Panc1 (cell line): Measurements from ENCODE around the gene CCDC68. TPM values are rescaled to one million over a fixed set of nuclear protein-coding genes. Genes with fewer than 3 reads are reported as not detected.

ENCODE experiments used
- ATAC-seq: fragments of 200-7000 bp; cut with Tn5 transposase; 2 replicates; pipeline ENCODE4 v1.9.1; 2020; ENCODE audit warnings: mild to moderate bottlenecking, moderate library complexity
- BruUV-seq: library from RNA; stranded (reverse); fragments of 400-500 nt; replicated peaks from 2 replicates; lab custom pipeline; 2021; lab: Mats Ljungman, UMichigan
- CTCF ChIA-PET: fragments of 300-600 bp; sonication (Branson Sonifier 250); formaldehyde crosslinking; loops from one replicate; lab custom pipeline; 2022; ENCODE audit warnings: antibody characterized with exemption; lab: Charles Lee
- POLR2A ChIA-PET: fragments of 300-600 bp; sonication (Branson Sonifier 250); formaldehyde crosslinking; loops from one replicate; lab custom pipeline; 2022; ENCODE audit warnings: antibody characterized with exemption; lab: Charles Lee
- DNase-seq: peaks from one replicate; pipeline ENCODE4 v3.0.0-alpha.2; 2010; ENCODE audit warnings: low read depth, low spot score
- H3K27ac ChIP-seq: 2 replicates; pipeline ENCODE4 v1.5.1; 2011; ENCODE audit warnings: mild to moderate bottlenecking, low read length, inconsistent platforms
- H3K27me3 ChIP-seq: fragments of 200-500 bp; sonication (Bioruptor generic); 2 replicates; pipeline ENCODE4 v1.6.0; 2014; ENCODE audit warnings: low read length, inconsistent platforms; ENCODE audit not compliant: control insufficient read depth, insufficient read depth
- H3K36me3 ChIP-seq: fragments of 200-500 bp; sonication (Bioruptor generic); 2 replicates; pipeline ENCODE4 v1.5.1; 2014; ENCODE audit warnings: inconsistent platforms, mild to moderate bottlenecking, low read length, moderate library complexity; ENCODE audit not compliant: control insufficient read depth, insufficient read depth
- H3K4me1 ChIP-seq: 2 replicates; pipeline ENCODE4 v1.5.1; 2011; ENCODE audit warnings: inconsistent platforms, mild to moderate bottlenecking, low read length, moderate library complexity; ENCODE audit not compliant: control insufficient read depth, insufficient read depth
- H3K4me3 ChIP-seq, 2 experiments: 2 replicates each; pipeline ENCODE4 v1.5.1; 2011 to 2012; ENCODE audit warnings: low read depth in 2 of 2, low read length in 2 of 2, mild to moderate bottlenecking in 2 of 2, inconsistent platforms in 1 of 2, moderate library complexity in 1 of 2
- H3K9me3 ChIP-seq: fragments of 200-500 bp; sonication (Bioruptor generic); 2 replicates; pipeline ENCODE4 v1.5.1; 2014; ENCODE audit warnings: low read depth, mild to moderate bottlenecking, inconsistent platforms, low read length, moderate library complexity; ENCODE audit not compliant: control insufficient read depth, insufficient read depth
- POLR2AphosphoS5 ChIP-seq: IDR thresholded peaks from 2 replicates; pipeline ENCODE4 v1.6.1; 2012; ENCODE audit warnings: mild to moderate bottlenecking, low read depth, low read length, moderate library complexity
- REST ChIP-seq, 2 experiments: IDR thresholded peaks; 2 replicates each; pipeline ENCODE4 v1.6.1; 2011 to 2012; ENCODE audit warnings: low read depth in 2 of 2, control low read depth in 1 of 2, low read length in 1 of 2, mild to moderate bottlenecking in 1 of 2, moderate library complexity in 1 of 2; ENCODE audit not compliant: insufficient read depth in 1 of 2
- SIN3A ChIP-seq: IDR thresholded peaks from 2 replicates; pipeline ENCODE4 v1.6.1; 2012; ENCODE audit warnings: low read depth, mild to moderate bottlenecking, low read length, moderate library complexity, borderline replicate concordance; ENCODE audit not compliant: insufficient read depth
- TCF7L2 ChIP-seq: IDR thresholded peaks from 2 replicates; pipeline ENCODE4 v1.6.1; 2011; ENCODE audit warnings: mild to moderate bottlenecking, low read depth, low read length, inconsistent platforms
- in situ Hi-C: cut with HindIII; loops from 2 replicates; pipeline ENCODE4 v1.10.0; 2016; ENCODE audit warnings: low sequenced_read_pairs, low pct_unique_long_range_greater_than_20kb
- intact Hi-C: fragments of 100-400 bp; cut with micrococcal nuclease; formaldehyde crosslinking; loops from one replicate; pipeline ENCODE4 v1.10.0; 2022; ENCODE audit not compliant: unreplicated experiment
- total RNA-seq: library from RNA; stranded (reverse); gene quantifications from one replicate; pipeline ENCODE4 v1.2.1, GENCODE V29; 2021; ENCODE audit not compliant: unreplicated experiment
- TF ChIP-seq, protein P1 (sequence below): fragments of 450-650 bp; IDR thresholded peaks from 2 replicates; pipeline ENCODE4 v1.5.1; 2017; ENCODE audit warnings: mild to moderate bottlenecking

The CCDC68 gene
- total RNA-seq, 1 experiment from 2014 or later, result 0.41 TPM

GRCh38 chr18:54911551-54911950, 47.7 kb downstream of the CCDC68 start:
- BruUV-seq, result no TSS peak
- no peak for TF ChIP-seq TCF7L2
- TF ChIP-seq REST (IDR thresholded peaks at IDR 0.05; ENCODE audit: insufficient read depth in 1 of 2, low read depth in 2 of 2, low read length in 1 of 2), result no peak
- TF ChIP-seq, protein P1, sequence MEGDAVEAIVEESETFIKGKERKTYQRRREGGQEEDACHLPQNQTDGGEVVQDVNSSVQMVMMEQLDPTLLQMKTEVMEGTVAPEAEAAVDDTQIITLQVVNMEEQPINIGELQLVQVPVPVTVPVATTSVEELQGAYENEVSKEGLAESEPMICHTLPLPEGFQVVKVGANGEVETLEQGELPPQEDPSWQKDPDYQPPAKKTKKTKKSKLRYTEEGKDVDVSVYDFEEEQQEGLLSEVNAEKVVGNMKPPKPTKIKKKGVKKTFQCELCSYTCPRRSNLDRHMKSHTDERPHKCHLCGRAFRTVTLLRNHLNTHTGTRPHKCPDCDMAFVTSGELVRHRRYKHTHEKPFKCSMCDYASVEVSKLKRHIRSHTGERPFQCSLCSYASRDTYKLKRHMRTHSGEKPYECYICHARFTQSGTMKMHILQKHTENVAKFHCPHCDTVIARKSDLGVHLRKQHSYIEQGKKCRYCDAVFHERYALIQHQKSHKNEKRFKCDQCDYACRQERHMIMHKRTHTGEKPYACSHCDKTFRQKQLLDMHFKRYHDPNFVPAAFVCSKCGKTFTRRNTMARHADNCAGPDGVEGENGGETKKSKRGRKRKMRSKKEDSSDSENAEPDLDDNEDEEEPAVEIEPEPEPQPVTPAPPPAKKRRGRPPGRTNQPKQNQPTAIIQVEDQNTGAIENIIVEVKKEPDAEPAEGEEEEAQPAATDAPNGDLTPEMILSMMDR, result no peak
- no peak for TF ChIP-seq POLR2AphosphoS5
- TF ChIP-seq SIN3A, result no peak
- Histone ChIP-seq H3K4me3 (no peak overlapping the region), H3K4me1 (no peaks in the 10 kb centered on the region), H3K27ac (no peak overlapping the region), H3K9me3 (no peaks in the 10 kb centered on the region), H3K27me3 (no peaks in the 10 kb centered on the region), H3K36me3 (no peaks in the 10 kb centered on the region)
- ChIA-PET POLR2A (no interaction called here), CTCF (no interaction called here)
- ATAC-seq (no peak), DNase-seq (no peak)
- in situ Hi-C loops, result no loop called here
- intact Hi-C loops, result no loop called here

DNA sequence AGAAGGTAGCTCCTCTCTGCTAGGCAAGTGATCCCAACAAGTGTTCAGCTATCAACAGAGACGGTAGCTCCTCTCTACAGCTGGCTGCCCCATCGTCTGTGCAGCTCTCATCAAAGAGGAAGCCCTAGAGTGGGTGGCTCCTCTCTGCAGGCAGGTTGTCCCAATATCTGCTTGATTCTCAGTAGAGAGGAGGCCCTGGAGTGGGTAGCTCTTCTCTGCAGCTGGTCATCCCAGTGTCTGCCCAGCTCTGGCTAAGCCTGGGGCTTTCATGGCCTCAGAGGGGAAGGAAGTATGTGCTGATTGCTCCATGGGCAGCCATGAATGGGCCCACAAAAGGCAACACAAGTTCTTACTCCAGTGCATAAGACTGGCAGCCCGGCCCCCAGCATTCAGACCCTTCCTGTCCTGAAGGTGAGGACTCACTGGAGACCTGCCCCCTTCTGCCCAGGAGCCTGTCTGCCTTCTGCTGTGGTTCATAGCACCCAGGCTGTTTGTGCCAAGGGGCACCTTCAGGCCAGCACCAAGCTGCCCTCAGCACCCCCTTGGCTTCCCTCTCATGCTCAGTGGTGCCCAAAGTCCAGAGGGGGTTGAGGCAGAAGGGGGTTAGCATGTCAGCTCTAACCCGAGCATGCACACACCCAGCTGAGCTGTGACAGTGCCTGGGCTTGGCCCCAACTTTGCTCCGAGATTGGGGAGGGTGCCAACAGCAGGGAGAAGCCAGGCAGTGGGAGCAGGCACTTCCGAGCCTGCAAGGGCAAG, 48.9 kb downstream of the CCDC68 start:
- TF ChIP-seq SIN3A (no peak), POLR2AphosphoS5 (no peak), TCF7L2 (no peak), REST (IDR thresholded peaks at IDR 0.05; ENCODE audit: insufficient read depth in 1 of 2, low read depth in 2 of 2, low read length in 1 of 2) (no peak)
- TF ChIP-seq, protein P1, result no peak
- H3K27me3 ChIP-seq, result no peaks in the 10 kb centered on the region
- POLR2A ChIA-PET, result no interaction called here
- H3K4me3 ChIP-seq, result no peak overlapping the region
- ATAC-seq (no peak), DNase-seq (no peak)
- no peaks in the 10 kb centered on the region for H3K36me3 ChIP-seq
- no TSS peak for BruUV-seq
- no peaks in the 10 kb centered on the region for H3K9me3 ChIP-seq
- in situ Hi-C loops (no loop called here), intact Hi-C loops (no loop called here)
- H3K4me1 ChIP-seq, result no peaks in the 10 kb centered on the region
- no peak overlapping the region for H3K27ac ChIP-seq
- CTCF ChIA-PET, result no interaction called here
